AG09319 (cell line): ENCODE results near the gene SESN3.

Source experiments
- DNase-seq: peaks from one replicate; pipeline ENCODE4 v3.0.0-alpha.2; 2010; ENCODE audit warnings: low read depth; ENCODE audit errors: extremely low read depth
- CTCF ChIP-seq: IDR thresholded peaks from 2 replicates; pipeline ENCODE4 v1.5.1; 2011; ENCODE audit warnings: low read depth, mild to moderate bottlenecking, inconsistent platforms, low read length, moderate library complexity

The SESN3 gene

GRCh38 chr11:95149651-95150364, 81.2 kb downstream of the SESN3 start:
- no peak for DNase-seq
- no peak for TF ChIP-seq CTCF

- TF ChIP-seq CTCF: no peak
- DNase-seq: no peak
These were observed 82.1 kb downstream of the SESN3 start for GRCh38 chr11:95148938-95149337.

- no peak for TF ChIP-seq CTCF
- DNase-seq: no peak
These were observed 82.6 kb downstream of the SESN3 start for GRCh38 chr11:95148406-95148805.

GRCh38 chr11:95147364-95147905, 83.6 kb downstream of the SESN3 start:
- TF ChIP-seq CTCF: no peak
- no peak for DNase-seq

- TF ChIP-seq CTCF: no peak
- DNase-seq: no peak
These were observed 85.5 kb downstream of the SESN3 start for GRCh38 chr11:95145430-95146060.

- DNase-seq: no peak
- TF ChIP-seq CTCF: no peak
These were observed 86.4 kb downstream of the SESN3 start for GRCh38 chr11:95144313-95145235.
